Activated CD8-positive, alpha-beta T cell treated with anti-CD3 and anti-CD28 coated beads for 36 hours (primary cell): Measurements from ENCODE around the gene PSD4. TPM values are rescaled to one million over a fixed set of nuclear protein-coding genes. Genes with fewer than 3 reads are reported as not detected.
A peak's percentile ranks its signal among the peaks of the same experiment; 100 is the strongest.

ENCODE experiments used
- ATAC-seq: fragments of 200-7000 bp; cut with Tn5 transposase; one replicate; pipeline ENCODE4 v1.10.0; 2021; ENCODE audit warnings: mild to moderate bottlenecking, moderate library complexity
- CTCF ChIA-PET: fragments of 350-600 bp; sonication (Branson Sonifier 250); formaldehyde crosslinking; loops from one replicate; lab custom pipeline; 2021; ENCODE audit warnings: antibody characterized with exemption; lab: Charles Lee
- POLR2A ChIA-PET: fragments of 350-600 bp; sonication (Branson Sonifier 250); formaldehyde crosslinking; loops from one replicate; lab custom pipeline; 2021; ENCODE audit warnings: antibody characterized with exemption; lab: Charles Lee
- DNase-seq: peaks from one replicate; pipeline ENCODE4 v3.0.0-alpha.2; 2020
- H3K27ac Mint-ChIP-seq: one replicate; pipeline ENCODE4 v1.8.0; 2021; ENCODE audit warnings: mild to moderate bottlenecking, mixed read lengths
- H3K27me3 Mint-ChIP-seq: one replicate; pipeline ENCODE4 v1.8.0; 2021; ENCODE audit warnings: mixed read lengths
- H3K36me3 Mint-ChIP-seq: one replicate; pipeline ENCODE4 v1.8.0; 2021; ENCODE audit warnings: low read depth, mixed read lengths
- H3K4me1 Mint-ChIP-seq: one replicate; pipeline ENCODE4 v1.8.0; 2021; ENCODE audit warnings: low read depth, mixed read lengths
- H3K4me3 Mint-ChIP-seq: one replicate; pipeline ENCODE4 v1.8.0; 2021; ENCODE audit warnings: mild to moderate bottlenecking, moderate library complexity, mixed read lengths
- H3K9me3 Mint-ChIP-seq: one replicate; pipeline ENCODE4 v1.8.0; 2021; ENCODE audit warnings: mixed read lengths
- intact Hi-C: fragments of 100-400 bp; cut with micrococcal nuclease; formaldehyde crosslinking; loops from one replicate; pipeline ENCODE4 v1.10.0; 2022
- total RNA-seq, 2 experiments: library from RNA; stranded (reverse); gene quantifications; one replicate each; pipeline ENCODE4 v1.2.3, GENCODE V29; 2021
- TF ChIP-seq, protein P1 (sequence below): fragments of 200-600 bp; IDR thresholded peaks from one replicate; pipeline ENCODE4 v1.8.0; 2022; ENCODE audit warnings: antibody characterized with exemption, mild to moderate bottlenecking

The PSD4 gene
- total RNA-seq, 2 experiments from 2014 or later = 247 to 251 TPM

GRCh38 chr2:113240915-113241911 lies 67.4 kb downstream of the PSD4 start:
- Mint-ChIP-seq H3K27ac (peak overlapping the region; percentile 81), H3K27me3 (no peaks in the 10 kb centered on the region), H3K4me1 (peaks cover 16% of the 10 kb centered on the region), H3K36me3 (no peaks in the 10 kb centered on the region), H3K4me3 (peak overlapping the region; percentile 14), H3K9me3 (no peaks in the 10 kb centered on the region)
- ChIA-PET POLR2A (interaction anchor here (1.4 kb wide), 1 partner anchor 11 kb away, joined by 3 read pairs; no protein-coding TSS in a partner anchor), CTCF (interaction anchor here (0.6 to 4.9 kb wide), 7 partner anchors 8 to 103 kb away, joined by 3 to 32 read pairs (median 4); no protein-coding TSS in a partner anchor)
- intact Hi-C loops = no loop called here
- ATAC-seq (peak; percentile 95), DNase-seq (peak; percentile 80)
- TF ChIP-seq, protein P1, sequence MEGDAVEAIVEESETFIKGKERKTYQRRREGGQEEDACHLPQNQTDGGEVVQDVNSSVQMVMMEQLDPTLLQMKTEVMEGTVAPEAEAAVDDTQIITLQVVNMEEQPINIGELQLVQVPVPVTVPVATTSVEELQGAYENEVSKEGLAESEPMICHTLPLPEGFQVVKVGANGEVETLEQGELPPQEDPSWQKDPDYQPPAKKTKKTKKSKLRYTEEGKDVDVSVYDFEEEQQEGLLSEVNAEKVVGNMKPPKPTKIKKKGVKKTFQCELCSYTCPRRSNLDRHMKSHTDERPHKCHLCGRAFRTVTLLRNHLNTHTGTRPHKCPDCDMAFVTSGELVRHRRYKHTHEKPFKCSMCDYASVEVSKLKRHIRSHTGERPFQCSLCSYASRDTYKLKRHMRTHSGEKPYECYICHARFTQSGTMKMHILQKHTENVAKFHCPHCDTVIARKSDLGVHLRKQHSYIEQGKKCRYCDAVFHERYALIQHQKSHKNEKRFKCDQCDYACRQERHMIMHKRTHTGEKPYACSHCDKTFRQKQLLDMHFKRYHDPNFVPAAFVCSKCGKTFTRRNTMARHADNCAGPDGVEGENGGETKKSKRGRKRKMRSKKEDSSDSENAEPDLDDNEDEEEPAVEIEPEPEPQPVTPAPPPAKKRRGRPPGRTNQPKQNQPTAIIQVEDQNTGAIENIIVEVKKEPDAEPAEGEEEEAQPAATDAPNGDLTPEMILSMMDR = no peak

DNA sequence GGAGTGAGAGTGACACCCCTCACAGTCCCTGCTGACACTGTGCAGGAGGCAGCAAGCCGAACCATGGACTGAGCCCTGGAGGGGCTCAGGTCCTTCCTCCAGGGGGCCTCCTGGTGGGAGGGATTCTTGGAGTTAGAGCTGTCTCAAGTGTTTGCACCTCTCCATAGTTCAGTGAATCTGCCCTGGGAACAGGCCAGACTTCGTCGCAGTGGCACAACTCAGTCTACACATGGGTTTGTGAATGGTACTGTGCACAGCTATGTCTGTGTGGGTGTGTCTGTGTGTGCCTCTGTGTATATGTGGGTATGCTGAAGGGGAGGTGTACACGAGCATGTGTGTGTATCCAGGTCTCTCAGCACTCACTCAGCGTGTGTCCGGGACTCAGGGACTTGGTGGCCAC lies 68.6 kb downstream of the PSD4 start:
- no peaks in the 10 kb centered on the region for H3K36me3 Mint-ChIP-seq
- POLR2A ChIA-PET = no interaction called here
- CTCF ChIA-PET = interaction anchor here (1.2 kb wide), 1 partner anchor 55 kb away, joined by 3 read pairs; no protein-coding TSS in a partner anchor
- H3K4me1 Mint-ChIP-seq = peaks cover 16% of the 10 kb centered on the region
- H3K9me3 Mint-ChIP-seq = no peaks in the 10 kb centered on the region
- no peak overlapping the region for H3K4me3 Mint-ChIP-seq
- ATAC-seq (no peak), DNase-seq (no peak)
- no peak overlapping the region for H3K27ac Mint-ChIP-seq
- H3K27me3 Mint-ChIP-seq = no peaks in the 10 kb centered on the region
- TF ChIP-seq, protein P1 = no peak
- intact Hi-C loops = no loop called here

- POLR2A ChIA-PET = no interaction called here
- Mint-ChIP-seq H3K9me3 (no peaks in the 10 kb centered on the region), H3K27me3 (no peaks in the 10 kb centered on the region), H3K4me1 (peaks cover 19% of the 10 kb centered on the region), H3K27ac (no peak overlapping the region), H3K4me3 (no peak overlapping the region), H3K36me3 (no peaks in the 10 kb centered on the region)
- intact Hi-C loops = no loop called here
- CTCF ChIA-PET = interaction anchor here (1.0 to 8.4 kb wide), 6 partner anchors 11 to 146 kb away, joined by 3 to 62 read pairs (median 5); no protein-coding TSS in a partner anchor
- no peak for DNase-seq
- TF ChIP-seq, protein P1 = no peak
- no peak for ATAC-seq
These were observed 71.5 kb downstream of the PSD4 start for GRCh38 chr2:113245276-113245711.

- Mint-ChIP-seq H3K9me3 (no peaks in the 10 kb centered on the region), H3K27me3 (no peaks in the 10 kb centered on the region), H3K4me1 (peaks cover 23% of the 10 kb centered on the region), H3K27ac (no peak overlapping the region), H3K4me3 (no peak overlapping the region), H3K36me3 (no peaks in the 10 kb centered on the region)
- POLR2A ChIA-PET = no interaction called here
- ATAC-seq (no peak), DNase-seq (no peak)
- intact Hi-C loops = no loop called here
- TF ChIP-seq, protein P1 = no peak
- CTCF ChIA-PET = interaction anchor here (0.8 to 8.4 kb wide), 7 partner anchors 8 to 166 kb away, joined by 3 to 62 read pairs (median 5); no protein-coding TSS in a partner anchor
These were observed 72.8 kb downstream of the PSD4 start for GRCh38 chr2:113246606-113247005.
